Gastroesophageal sphincter (tissue), 4 donors: ENCODE measurements around the gene ADAM12. TPM values are rescaled to one million over a fixed set of nuclear protein-coding genes. Genes with fewer than 3 reads are reported as not detected.

Experiments
- ATAC-seq: fragments of 150-250 bp; one replicate; pipeline ENCODE4 v1.9.1; 2016; ENCODE audit warnings: mild to moderate bottlenecking, moderate library complexity
- H3K27ac ChIP-seq, 4 donors: fragments of 200-600 bp; sonication (generic) in 3 of 4; 1 replicate in 3 of 4; 2 replicates in 1 of 4; pipeline ENCODE4 v1.5.1; 2016 to 2019
- H3K27me3 ChIP-seq: fragments of 200-600 bp; sonication (generic); one replicate; pipeline ENCODE4 v1.5.1; 2019
- H3K36me3 ChIP-seq, 2 donors: fragments of 200-600 bp; sonication (generic); one replicate each; pipeline ENCODE4 v1.5.1; 2019; ENCODE audit warnings: control low read depth in 1 of 2
- H3K4me1 ChIP-seq, 3 donors: fragments of 200-600 bp; sonication (generic); 1 replicate in 2 of 3; 2 replicates in 1 of 3; pipeline ENCODE4 v1.5.1; 2016 to 2019; ENCODE audit warnings: control low read depth in 2 of 3
- H3K4me3 ChIP-seq, 2 donors: fragments of 200-600 bp; sonication (generic); one replicate each; pipeline ENCODE4 v1.5.1; 2019; ENCODE audit warnings: mild to moderate bottlenecking in 1 of 2, moderate library complexity in 1 of 2
- H3K9me3 ChIP-seq, 3 donors: fragments of 200-600 bp; sonication (generic); one replicate each; pipeline ENCODE4 v1.5.1; 2017 to 2019; ENCODE audit warnings: control low read depth in 2 of 3
- CTCF ChIP-seq, 4 experiments: fragments of 200-600 bp in 2 of 4; fragments of 450-650 bp in 2 of 4; sonication (generic) in 1 of 4; IDR thresholded peaks; one replicate each; pipeline ENCODE4 v1.5.1; 2017 to 2019; ENCODE audit warnings: antibody characterized with exemption in 4 of 4, mild to moderate bottlenecking in 2 of 4, moderate library complexity in 2 of 4
- EP300 ChIP-seq: sonication (generic); formaldehyde crosslinking; IDR thresholded peaks from one replicate; pipeline ENCODE4 v1.6.1; 2017; ENCODE audit warnings: antibody characterized with exemption, mild to moderate bottlenecking
- POLR2A ChIP-seq, 2 donors: fragments of 450-650 bp; IDR thresholded peaks; one replicate each; pipeline ENCODE4 v1.6.1; 2017; ENCODE audit warnings: antibody characterized with exemption in 2 of 2, mild to moderate bottlenecking in 2 of 2, moderate library complexity in 1 of 2
- POLR2AphosphoS5 ChIP-seq: sonication (generic); formaldehyde crosslinking; IDR thresholded peaks from one replicate; pipeline ENCODE4 v1.6.1; 2017; ENCODE audit warnings: antibody characterized with exemption
- WGBS, 2 donors: methylation state at CpG; one replicate each; pipeline ENCODE4 v1.1.5; 2018; ENCODE audit warnings: low coverage in 1 of 2; 5-methylcytosine and 5-hydroxymethylcytosine counted together
- total RNA-seq, 4 donors: library from RNA; depleted of rRNA; stranded (reverse); fragments of >200 nt; gene quantifications; one replicate each; pipeline ENCODE4 v1.1.0, GENCODE V29; 2016

The ADAM12 gene
- total RNA-seq, 4 donors from 2014 or later = 0.27 to 1.2 (median 0.89) TPM

DNA sequence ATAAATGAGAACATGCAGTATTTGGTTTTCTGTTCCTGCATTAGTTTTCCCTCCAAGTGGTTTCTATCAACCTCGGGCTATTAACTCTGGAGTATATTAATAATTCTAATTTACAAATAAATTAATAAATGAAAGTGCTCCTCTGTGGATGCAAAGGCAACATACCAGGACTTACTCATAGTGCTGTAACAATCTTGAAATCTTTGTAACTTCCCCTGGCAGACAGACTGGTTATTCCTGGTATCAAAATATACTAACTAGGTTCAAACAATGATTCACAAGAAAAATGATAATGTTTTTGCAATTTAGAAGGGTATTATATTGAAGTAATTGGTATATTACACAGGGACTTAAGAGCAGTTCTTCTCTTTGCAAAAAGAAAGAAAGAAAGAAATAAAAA, 314.7 kb downstream of the ADAM12 start:
- H3K4me3 ChIP-seq = no peak overlapping the region
- TF ChIP-seq EP300 (no peak), POLR2A (IDR thresholded peaks at IDR 0.05) (no peak), POLR2AphosphoS5 (no peak), CTCF (IDR thresholded peaks at IDR 0.05) (no peak)
- no peaks in the 10 kb centered on the region for H3K27me3 ChIP-seq
- H3K36me3 ChIP-seq = no peaks in the 10 kb centered on the region
- no peak for ATAC-seq
- H3K27ac ChIP-seq = no peak overlapping the region
- no peaks in the 10 kb centered on the region for H3K4me1 ChIP-seq
- H3K9me3 ChIP-seq = peaks cover 0 to 13% (median 0%) of the 10 kb centered on the region in 3 donors
- 80% methylated on average over 1 of the region's 1 CpG; no CpG with 5 or more reads in 1 of the 2 donors for WGBS, 2 donors

DNA sequence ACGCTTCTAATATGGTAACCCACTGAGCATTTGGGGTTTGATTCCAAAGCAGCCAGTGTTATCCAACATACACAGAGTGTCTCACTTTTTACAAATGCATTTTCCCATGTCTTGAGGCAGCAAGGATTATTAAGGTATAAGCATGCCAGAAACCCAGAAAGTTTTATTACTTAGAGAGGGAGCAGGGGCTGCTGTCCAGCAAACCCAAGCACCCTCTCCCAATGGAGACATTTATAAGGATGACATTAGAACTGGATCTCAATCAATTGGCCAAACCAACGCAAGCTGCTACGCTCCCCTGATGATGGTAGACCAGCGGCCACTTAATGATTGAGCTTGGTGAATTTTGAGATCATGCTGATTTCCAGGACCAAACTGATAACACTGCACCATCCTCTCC, 315.7 kb downstream of the ADAM12 start:
- no peaks in the 10 kb centered on the region for H3K27me3 ChIP-seq
- no peak for TF ChIP-seq POLR2A (IDR thresholded peaks at IDR 0.05)
- TF ChIP-seq CTCF (IDR thresholded peaks at IDR 0.05) = no peak
- no peak for TF ChIP-seq EP300
- no peak for TF ChIP-seq POLR2AphosphoS5
- WGBS, 2 donors = 86 to 100% methylated on average over 1 to 4 of the region's 4 CpGs
- ATAC-seq = no peak
- H3K36me3 ChIP-seq = no peaks in the 10 kb centered on the region
- no peak overlapping the region for H3K27ac ChIP-seq
- no peaks in the 10 kb centered on the region for H3K4me1 ChIP-seq
- H3K9me3 ChIP-seq = peaks cover 0 to 9% (median 0%) of the 10 kb centered on the region in 3 donors
- H3K4me3 ChIP-seq = no peak overlapping the region

DNA sequence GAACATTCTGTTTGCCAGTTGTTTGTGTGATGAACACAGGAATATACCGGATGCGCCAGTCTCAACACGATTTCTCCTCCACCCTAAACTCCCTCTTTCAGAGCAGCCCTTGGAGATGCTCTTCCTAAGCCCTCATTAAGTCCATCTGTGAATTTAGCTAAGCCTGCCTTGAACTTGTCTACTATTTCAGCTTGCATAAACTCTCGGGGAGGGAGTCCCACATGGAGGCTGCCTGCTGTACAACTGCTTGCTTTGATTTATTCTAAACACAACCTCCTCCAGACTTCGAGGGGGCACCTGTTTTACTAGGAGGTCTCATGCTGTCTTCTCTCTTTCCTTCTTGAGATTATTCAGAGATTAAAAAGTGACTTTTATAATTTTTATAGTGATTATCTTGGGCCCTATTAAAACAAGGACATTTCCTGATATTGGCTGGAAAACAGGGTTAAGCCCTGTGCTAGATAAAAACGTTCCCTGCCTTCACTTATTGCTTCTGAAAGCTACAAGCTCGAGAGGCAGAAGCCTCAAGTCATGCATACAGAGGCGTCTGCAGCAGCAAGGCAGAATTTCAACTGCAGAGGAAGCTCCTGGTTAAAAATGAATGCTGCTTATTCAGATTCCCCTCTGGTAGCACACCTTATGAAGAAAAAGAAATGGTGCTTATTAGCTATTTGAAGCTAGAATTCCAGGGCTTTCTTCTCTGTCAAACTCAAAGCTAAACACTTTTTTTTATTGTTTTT, 317.6 kb downstream of the ADAM12 start:
- TF ChIP-seq POLR2AphosphoS5 (no peak), EP300 (no peak), CTCF (IDR thresholded peaks at IDR 0.05) (no peak), POLR2A (IDR thresholded peaks at IDR 0.05) (no peak)
- 69 to 80% methylated on average over 3 to 8 of the region's 8 CpGs for WGBS, 2 donors
- no peaks in the 10 kb centered on the region for H3K27me3 ChIP-seq
- H3K27ac ChIP-seq = no peak overlapping the region
- H3K36me3 ChIP-seq = no peaks in the 10 kb centered on the region
- no peaks in the 10 kb centered on the region for H3K4me1 ChIP-seq
- H3K9me3 ChIP-seq = no peaks in the 10 kb centered on the region
- no peak for ATAC-seq
- H3K4me3 ChIP-seq = no peak overlapping the region

DNA sequence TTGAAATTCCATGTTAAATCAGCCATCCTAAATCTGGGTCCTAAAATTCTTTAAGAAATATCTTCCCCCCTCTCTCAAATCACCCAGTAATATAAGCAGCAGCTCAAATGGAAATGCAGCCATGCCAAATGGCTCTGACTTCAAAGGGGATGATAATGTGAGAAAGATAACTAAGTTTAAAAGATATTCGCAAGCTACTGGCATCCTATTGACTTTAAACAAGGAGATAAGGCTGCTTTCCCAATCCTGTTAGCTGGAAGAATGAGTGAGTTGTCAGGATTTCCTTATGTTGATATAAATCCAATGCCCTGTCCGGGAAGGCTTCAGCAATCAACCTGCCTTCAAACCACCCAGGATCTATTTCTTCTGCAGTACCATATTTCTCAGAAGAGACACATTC, 320.0 kb downstream of the ADAM12 start:
- H3K27me3 ChIP-seq = no peaks in the 10 kb centered on the region
- no peak overlapping the region for H3K4me3 ChIP-seq
- WGBS, 2 donors = 64 to 83% methylated on average over 2 of the region's 2 CpGs
- H3K36me3 ChIP-seq = no peaks in the 10 kb centered on the region
- ATAC-seq = no peak
- H3K9me3 ChIP-seq = no peaks in the 10 kb centered on the region
- no peaks in the 10 kb centered on the region for H3K4me1 ChIP-seq
- no peak overlapping the region for H3K27ac ChIP-seq
- TF ChIP-seq POLR2AphosphoS5 (no peak), EP300 (no peak), CTCF (IDR thresholded peaks at IDR 0.05) (no peak), POLR2A (IDR thresholded peaks at IDR 0.05) (no peak)

GRCh38 chr10:126066456-126066855, 321.8 kb downstream of the ADAM12 start:
- H3K27ac ChIP-seq = no peak overlapping the region
- 80% methylated on average over 3 of the region's 10 CpGs for WGBS, 2 donors
- H3K4me3 ChIP-seq = no peak overlapping the region
- no peak for TF ChIP-seq CTCF (IDR thresholded peaks at IDR 0.05)
- no peak for TF ChIP-seq EP300
- TF ChIP-seq POLR2AphosphoS5 = no peak
- TF ChIP-seq POLR2A (IDR thresholded peaks at IDR 0.05) = no peak
- no peaks in the 10 kb centered on the region for H3K27me3 ChIP-seq
- peaks cover 0 to 11% (median 3%) of the 10 kb centered on the region in 3 donors for H3K4me1 ChIP-seq
- ATAC-seq = no peak
- H3K36me3 ChIP-seq = no peaks in the 10 kb centered on the region
- H3K9me3 ChIP-seq = peaks cover 0 to 5% (median 0%) of the 10 kb centered on the region in 3 donors
